Measurements from ENCODE around the gene CNN1.

GRCh38 chr19:11581740-11582139 lies 43.1 kb downstream of the CNN1 start:
- TF ChIP-seq PKNOX1 (IDR thresholded peaks at IDR 0.05): no peak
- TF ChIP-seq CTBP1 (IDR thresholded peaks at IDR 0.05; ENCODE audit: borderline replicate concordance): no peak
- no peak for TF ChIP-seq FOXM1 (IDR thresholded peaks at IDR 0.05; ENCODE audit: borderline replicate concordance)
- no peak for TF ChIP-seq TARDBP (IDR thresholded peaks at IDR 0.05)
- no peak for TF ChIP-seq ELF4 (IDR thresholded peaks at IDR 0.05)
- no peak for TF ChIP-seq SP1 (IDR thresholded peaks at IDR 0.05)
- TF ChIP-seq FOXA1 (IDR thresholded peaks at IDR 0.05): no peak
- TF ChIP-seq FOXK2 (IDR thresholded peaks at IDR 0.05): no peak
- no peak for TF ChIP-seq NFRKB (IDR thresholded peaks at IDR 0.05)
- TF ChIP-seq BHLHE40 (IDR thresholded peaks at IDR 0.05; ENCODE audit: borderline replicate concordance): no peak
- TF ChIP-seq HDGF (IDR thresholded peaks at IDR 0.05; ENCODE audit: borderline replicate concordance): no peak

All from HEK293T (cell line).